Measurements from ENCODE around the gene KIF3B.
A peak's percentile ranks its signal among the peaks of the same experiment; 100 is the strongest.
"Not testable (repeated sequence)": the region's sequence is repeated elsewhere in the genome, so short reads cannot be mapped to it uniquely, and the experiment has no call there.

Gene KIF3B

DNA sequence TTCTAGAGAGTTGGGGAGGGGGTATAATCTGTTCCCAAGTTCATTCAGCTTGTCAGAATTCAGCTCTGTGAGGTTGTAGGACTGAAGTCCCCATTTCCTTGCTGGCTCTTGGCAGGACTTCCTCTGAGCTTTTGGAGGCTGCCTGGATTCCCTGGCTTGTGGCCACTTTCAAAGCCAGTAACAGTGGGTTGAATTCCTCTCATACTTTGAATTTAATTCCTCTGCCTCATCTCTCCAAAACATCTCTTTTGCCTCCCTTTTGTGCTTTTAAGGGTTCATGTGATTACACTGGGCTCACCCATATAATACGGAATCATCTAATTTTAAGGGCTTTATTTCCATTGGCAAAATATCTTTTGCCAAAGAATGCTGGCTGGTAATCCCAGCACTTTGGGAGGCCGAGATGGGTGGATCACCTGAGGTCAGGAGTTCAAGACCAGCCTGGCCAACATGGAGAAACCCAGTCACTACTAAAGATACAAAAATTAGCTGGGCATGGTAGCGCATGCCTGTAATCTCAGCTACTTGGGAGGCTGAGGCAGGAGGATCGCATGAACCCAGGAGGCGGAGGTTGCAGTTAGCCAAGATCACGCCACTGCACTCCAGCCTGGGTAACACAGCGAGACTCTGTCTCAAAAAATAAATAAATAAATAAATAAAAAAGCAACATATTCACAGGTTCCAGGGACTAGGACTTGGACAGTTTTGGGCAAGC, 78.6 kb downstream of the KIF3B start:
- not testable (repeated sequence) for DNase-seq (ENCODE audit: low read depth in 2 of 2, low spot score in 1 of 2)

- no peak for DNase-seq (ENCODE audit: low read depth in 2 of 2, low spot score in 1 of 2)
These were observed 79.3 kb downstream of the KIF3B start for GRCh38 chr20:32356622-32357374.

DNA sequence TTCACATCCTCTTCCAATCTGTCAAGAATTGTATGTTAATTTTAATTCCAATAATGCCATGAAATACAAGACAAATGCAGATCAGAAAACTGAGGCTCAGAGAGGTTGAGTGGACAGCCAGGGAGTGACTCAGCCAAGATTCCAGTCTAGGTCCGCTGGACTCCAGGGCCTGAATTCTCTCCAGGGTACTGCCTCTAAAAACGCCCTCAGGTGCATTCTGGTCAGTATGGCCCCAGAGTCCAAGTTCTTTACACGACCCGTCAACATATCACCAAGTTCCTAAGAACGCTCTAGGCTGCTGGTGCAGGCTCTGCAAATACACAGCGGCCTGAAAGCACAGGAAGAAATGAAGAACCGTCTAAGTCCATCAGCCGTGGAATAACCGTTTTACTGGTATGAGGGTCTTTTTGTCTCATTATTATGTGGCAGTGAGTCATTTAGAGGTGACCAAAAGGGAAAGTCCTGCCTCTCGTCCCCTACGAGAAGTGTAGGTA, 80.0 kb downstream of the KIF3B start:
- DNase-seq (ENCODE audit: low read depth in 2 of 2, low spot score in 1 of 2): no peak

- peak; percentile 83 to 89 for DNase-seq (ENCODE audit: low read depth in 2 of 2, low spot score in 1 of 2)
These were observed 80.6 kb downstream of the KIF3B start, which contains the start of gene ASXL1 for GRCh38 chr20:32357869-32358631. ASXL1 (plus strand) TSS chr20:32358331; CDS start chr20:32358776, 445 bp downstream.

GRCh38 chr20:32358632-32358882, 81.1 kb downstream of the KIF3B start:
- DNase-seq (ENCODE audit: low read depth in 2 of 2, low spot score in 1 of 2): no peak

GRCh38 chr20:32358883-32359632, 81.6 kb downstream of the KIF3B start:
- DNase-seq (ENCODE audit: low read depth in 2 of 2, low spot score in 1 of 2): peak; percentile 40 to 52

DNA sequence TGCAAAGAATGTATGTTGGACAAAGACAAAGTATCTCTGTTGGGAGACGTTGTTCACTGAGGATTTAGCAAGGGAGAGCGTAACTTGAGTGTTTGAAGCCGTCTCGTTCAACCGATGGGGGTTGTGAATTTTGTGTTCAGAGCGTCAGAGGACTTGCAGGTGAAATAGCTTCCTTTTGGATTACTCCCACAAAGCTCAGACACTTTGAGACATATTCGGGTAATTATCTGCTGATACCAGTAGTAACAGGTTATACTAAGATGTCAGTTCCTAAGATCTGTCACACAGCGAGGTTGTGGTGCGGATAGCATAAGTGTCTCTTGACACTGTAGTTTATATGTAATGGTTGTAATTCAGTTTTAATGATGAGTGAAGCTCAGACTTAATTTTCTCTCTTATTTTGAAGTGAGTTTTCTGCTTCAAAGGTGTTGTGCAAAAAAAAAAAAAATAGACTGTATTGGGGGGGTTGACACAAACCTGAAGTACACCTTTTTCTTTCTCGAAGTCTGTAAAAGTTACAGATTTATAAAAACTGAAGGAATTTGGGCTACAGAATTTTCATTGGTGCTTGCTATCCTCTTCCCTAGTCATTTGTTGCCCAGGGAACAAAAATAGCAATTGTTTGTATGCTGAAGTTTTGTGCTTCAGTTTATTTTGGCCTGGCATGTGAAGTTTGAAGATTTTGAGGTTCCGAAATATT, 82.3 kb downstream of the KIF3B start:
- DNase-seq (ENCODE audit: low read depth in 2 of 2, low spot score in 1 of 2): no peak

- no peak for DNase-seq (ENCODE audit: low read depth in 2 of 2, low spot score in 1 of 2)
These were observed 82.8 kb downstream of the KIF3B start for GRCh38 chr20:32360333-32360634.

DNA sequence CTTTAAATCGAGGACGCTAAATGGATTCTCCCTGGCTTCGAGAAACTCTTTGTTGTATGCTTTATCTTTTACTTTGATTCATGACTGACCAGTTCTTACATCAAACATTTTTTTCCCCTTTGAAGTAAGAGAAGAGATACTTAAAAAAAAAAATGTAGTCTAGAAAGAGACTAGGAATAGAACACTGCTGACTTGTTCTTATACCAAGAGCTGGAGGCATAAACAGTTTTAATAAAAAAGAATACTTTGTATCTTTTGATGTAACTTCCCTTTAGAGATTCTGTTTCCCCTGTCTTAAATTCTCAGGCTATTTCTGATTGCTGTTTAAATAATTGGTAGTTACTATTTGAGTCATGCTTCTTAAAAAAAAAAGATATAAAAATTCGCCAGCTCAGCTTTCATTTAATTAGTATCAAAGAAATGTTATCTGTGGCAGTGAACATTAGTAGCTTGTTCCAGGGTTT, 85.5 kb downstream of the KIF3B start:
- no peak for DNase-seq (ENCODE audit: low read depth in 2 of 2, low spot score in 1 of 2)

DNA sequence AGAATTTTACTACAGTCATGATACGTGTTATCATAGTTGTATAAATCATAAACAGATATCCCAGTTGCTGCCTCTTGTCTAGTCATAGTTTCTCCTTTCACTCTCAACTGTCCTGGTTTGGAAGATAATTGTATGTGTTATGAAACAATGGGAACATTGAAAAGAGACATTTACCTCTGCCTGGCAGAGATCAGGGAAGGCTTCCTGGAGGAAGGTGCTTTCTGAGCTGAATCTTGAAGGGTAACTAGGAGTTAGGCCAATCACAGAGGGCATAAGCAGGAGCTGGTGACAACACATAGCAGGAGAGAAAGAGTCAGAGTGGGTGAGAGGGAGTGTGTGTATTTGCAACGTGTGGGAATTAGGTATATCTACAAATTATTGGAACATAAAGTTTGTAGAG, 86.0 kb downstream of the KIF3B start:
- no peak for DNase-seq (ENCODE audit: low read depth in 2 of 2, low spot score in 1 of 2)

GRCh38 chr20:32364554-32365208, 87.2 kb downstream of the KIF3B start:
- no peak for DNase-seq (ENCODE audit: low read depth in 2 of 2, low spot score in 1 of 2)

DNA sequence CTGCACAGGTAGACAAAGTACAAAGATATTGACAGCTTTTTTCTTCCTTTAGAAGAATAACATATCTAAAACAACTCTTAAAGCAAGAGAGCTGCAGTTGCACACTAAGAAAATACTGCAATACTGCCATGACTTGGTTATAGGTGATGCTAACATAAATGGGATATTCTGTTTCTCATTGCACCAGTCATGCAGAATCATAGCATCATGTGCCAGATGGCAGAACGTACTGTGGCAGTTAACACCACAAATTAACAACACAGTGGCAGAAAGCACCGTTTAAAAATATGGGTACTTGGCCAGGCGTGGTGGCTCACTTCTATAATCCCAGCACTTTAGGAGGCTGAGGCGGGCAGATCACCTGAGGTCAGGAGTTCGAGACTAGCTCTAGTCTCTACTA, 88.1 kb downstream of the KIF3B start:
- DNase-seq (ENCODE audit: low read depth in 2 of 2, low spot score in 1 of 2): no peak

DNA sequence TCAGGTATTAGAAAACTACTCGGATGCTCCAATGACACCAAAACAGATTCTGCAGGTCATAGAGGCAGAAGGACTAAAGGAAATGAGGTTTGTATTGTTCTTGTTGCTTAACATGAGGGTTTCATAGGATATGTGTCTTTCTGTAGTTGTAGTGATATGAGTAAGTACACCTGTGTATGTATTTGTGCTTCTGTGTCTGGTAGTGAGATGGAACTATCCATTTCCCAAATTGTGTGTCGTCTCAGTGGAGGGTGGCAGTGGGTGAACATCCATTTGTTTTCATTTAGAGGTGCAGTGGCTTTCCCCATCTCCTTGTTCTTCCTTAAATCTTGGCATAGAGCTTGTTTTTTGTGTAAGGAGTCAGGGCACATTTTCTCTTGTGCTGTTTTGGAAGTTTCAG, 88.9 kb downstream of the KIF3B start:
- DNase-seq (ENCODE audit: low read depth in 2 of 2, low spot score in 1 of 2): no peak

GRCh38 chr20:32368323-32368722, 90.9 kb downstream of the KIF3B start:
- no peak for DNase-seq (ENCODE audit: low read depth in 2 of 2, low spot score in 1 of 2)

DNA sequence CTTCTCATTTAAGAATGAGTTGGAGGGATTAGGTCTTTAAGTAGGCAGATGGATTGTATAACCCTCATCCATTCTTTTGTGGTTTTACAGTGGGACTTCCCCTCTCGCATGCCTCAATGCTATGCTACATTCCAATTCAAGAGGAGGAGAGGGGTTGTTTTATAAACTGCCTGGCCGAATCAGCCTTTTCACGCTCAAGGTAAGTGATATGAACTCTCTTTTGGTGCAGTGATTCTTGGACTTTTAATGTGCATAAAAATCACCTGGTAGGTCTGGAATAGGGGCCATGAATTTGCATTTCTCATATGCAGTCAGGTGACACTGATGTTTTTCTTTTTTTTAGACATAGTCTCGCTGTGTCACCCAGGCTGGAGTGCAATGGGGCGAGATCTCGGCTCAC, 91.5 kb downstream of the KIF3B start:
- DNase-seq (ENCODE audit: low read depth in 2 of 2, low spot score in 1 of 2): no peak

DNA sequence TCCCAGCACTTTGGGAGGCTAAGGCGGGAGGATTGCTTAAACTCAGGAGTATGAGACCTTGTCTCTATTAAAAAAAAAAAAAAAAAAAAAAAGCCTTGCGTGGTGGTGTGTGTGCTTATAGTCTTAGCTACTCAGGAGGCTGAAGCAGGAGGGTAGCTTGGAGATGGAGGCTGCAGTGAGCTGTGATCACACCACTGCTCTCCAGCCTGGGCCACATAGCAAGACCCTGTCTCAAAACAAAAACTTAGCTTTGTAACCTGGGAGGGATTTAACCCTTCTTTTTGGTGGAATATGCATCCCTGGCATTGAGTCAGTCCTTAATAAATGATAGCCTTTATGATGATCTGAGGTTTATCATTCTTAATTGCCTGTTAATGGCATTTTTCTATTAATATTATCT, 93.4 kb downstream of the KIF3B start:
- DNase-seq (ENCODE audit: low read depth in 2 of 2, low spot score in 1 of 2): no peak

DNA sequence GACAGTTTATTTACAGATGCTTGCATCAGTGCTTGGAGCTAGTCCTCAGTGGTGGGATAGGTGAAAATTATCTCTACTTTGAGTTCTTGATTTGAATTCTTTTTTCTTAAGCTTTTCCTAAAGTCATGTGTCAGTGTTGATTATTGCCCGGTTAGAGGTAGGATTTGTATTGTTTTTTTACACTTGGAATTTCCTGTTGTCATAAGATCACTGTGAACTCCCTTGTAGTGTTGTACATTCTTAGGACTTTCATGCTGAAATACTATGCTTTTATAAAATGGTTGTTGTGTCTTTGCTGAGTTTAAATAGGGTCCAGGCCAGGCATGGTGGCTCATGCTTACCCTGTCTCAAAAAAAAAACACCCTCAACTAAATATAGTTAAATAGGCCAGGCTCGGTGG, 101.0 kb downstream of the KIF3B start:
- DNase-seq (ENCODE audit: low read depth in 2 of 2, low spot score in 1 of 2): no peak

GRCh38 chr20:32380037-32380436, 102.6 kb downstream of the KIF3B start:
- DNase-seq (ENCODE audit: low read depth in 2 of 2, low spot score in 1 of 2): not testable (repeated sequence)

DNA sequence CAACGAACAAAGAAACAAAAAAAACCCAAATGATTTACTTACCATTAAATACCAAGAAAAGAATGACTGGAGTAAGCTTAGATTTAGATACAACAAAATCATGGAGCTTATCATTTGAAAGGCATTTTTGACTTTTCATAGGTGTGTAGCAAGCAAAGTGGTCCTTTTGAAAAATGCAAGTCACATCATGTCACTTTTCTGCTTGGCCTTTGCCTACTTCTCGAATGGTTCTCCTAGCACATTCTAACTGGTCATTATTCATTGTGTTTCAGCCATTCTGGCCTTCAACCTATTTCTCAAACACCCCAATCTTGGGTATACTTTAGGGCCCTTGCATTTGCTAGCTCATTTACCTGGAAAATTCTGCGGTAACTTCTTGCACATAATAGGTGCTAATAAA, 103.3 kb downstream of the KIF3B start:
- no peak for DNase-seq (ENCODE audit: low read depth in 2 of 2, low spot score in 1 of 2)
